Measurements from ENCODE around the gene CRISP3. TPM values are rescaled to one million over a fixed set of nuclear protein-coding genes. Genes with fewer than 3 reads are reported as not detected.

The CRISP3 gene
- total and polyA plus RNA-seq, 2 of the 4 experiments (the other 2 are of a cell fraction), result not detected

GRCh38 chr6:49782293-49782692 is 38.1 kb upstream of the CRISP3 start:
- Histone ChIP-seq H4K91ac (ENCODE audit: insufficient read depth, low read depth, low read length) (no peak overlapping the region), H3K4ac (ENCODE audit: low read depth, low read length) (no peak overlapping the region), H3K4me3 (ENCODE audit: insufficient read depth, low read depth, low read length) (no peak overlapping the region), H3K23ac (ENCODE audit: low read depth, low read length) (no peak overlapping the region), H3K4me1 (ENCODE audit: control insufficient read depth, insufficient read depth, low read length) (no peaks in the 10 kb centered on the region), H4K20me1 (ENCODE audit: insufficient read depth, low read length) (no peaks in the 10 kb centered on the region), H3K9ac (ENCODE audit: low read depth, low read length) (no peak overlapping the region), H2BK120ac (ENCODE audit: low read depth, low read length) (no peak overlapping the region), H3K18ac (ENCODE audit: low read depth, low read length) (no peak overlapping the region), H3K36me3 (ENCODE audit: control insufficient read depth, insufficient read depth, low read length) (no peaks in the 10 kb centered on the region), H2BK5ac (ENCODE audit: low read depth, low read length, poor library complexity, severe bottlenecking) (no peak overlapping the region), H4K5ac (ENCODE audit: low read depth, low read length) (no peak overlapping the region), H3K9me3 (ENCODE audit: control insufficient read depth, insufficient read depth, low read length) (peaks cover 4% of the 10 kb centered on the region; the same call in 1 of the 2 replicates), H2BK15ac (ENCODE audit: low read depth, low read length) (no peak overlapping the region), H2AK5ac (ENCODE audit: low read depth, low read length) (no peak overlapping the region), H3K27me3 (ENCODE audit: control insufficient read depth, insufficient read depth, low read length) (no peaks in the 10 kb centered on the region), H3K9me1 (ENCODE audit: insufficient read depth, low read length) (no peaks in the 10 kb centered on the region), H2AK9ac (replicated peaks; ENCODE audit: low read depth, low read length, poor library complexity) (no peak overlapping the region), H4K8ac (ENCODE audit: low read depth in 2 of 2, low read length in 2 of 2) (no peak overlapping the region), H3K56ac (ENCODE audit: extremely low read depth, insufficient read depth, low read length) (no peak overlapping the region), H3K14ac (replicated peaks; ENCODE audit: low read depth, low read length) (no peak overlapping the region), H3K79me1 (ENCODE audit: low read depth in 1 of 2, low read length in 2 of 2) (no peaks in the 10 kb centered on the region), H2BK20ac (ENCODE audit: low read depth, low read length) (no peak overlapping the region), H3K27ac (ENCODE audit: insufficient read depth, low read length) (no peak overlapping the region), H3K4me2 (ENCODE audit: low read depth, low read length) (no peak overlapping the region), H2AFZ (replicated peaks; ENCODE audit: low read length, poor library complexity) (no peak overlapping the region)
- POLR2A ChIA-PET (ENCODE audit: unreplicated experiment), result no interaction called here
- dilution Hi-C loops (cut with HindIII; ENCODE audit: low sequenced_read_pairs, unreplicated experiment), result no loop called here
- intact Hi-C loops (cut with micrococcal nuclease), result no loop called here
- BruUV-seq (replicated peaks), result no TSS peak
- no CpG with 5 or more reads among the region's 1 CpG for WGBS, 2 experiments (ENCODE audit: extremely low coverage in 2 of 2, insufficient read length in 1 of 2)
- CTCF ChIA-PET, result no interaction called here
- no peak for DNase-seq
- in situ Hi-C loops (cut with MboI; ENCODE audit: low sequenced_read_pairs), result no loop called here
- ATAC-seq (ENCODE audit: low read depth), result no peak
- no peak for TF ChIP-seq FOS (IDR thresholded peaks at IDR 0.05; ENCODE audit: low read depth, low read length)
- TF ChIP-seq RCOR1 (IDR thresholded peaks at IDR 0.05; ENCODE audit: insufficient replicate concordance, low read length), result no peak
- no peak for TF ChIP-seq BHLHE40 (IDR thresholded peaks at IDR 0.05; ENCODE audit: low read depth, low read length)
- no peak for TF ChIP-seq CTCF (conservative IDR thresholded peaks at IDR 0.05; ENCODE audit: low read depth, low read length)
- no peak for TF ChIP-seq NFE2L2 (IDR thresholded peaks at IDR 0.05; ENCODE audit: low read depth, low read length)
- no peak for TF ChIP-seq ELK1 (IDR thresholded peaks at IDR 0.05; ENCODE audit: borderline replicate concordance, low read depth, low read length)
- TF ChIP-seq CHD1 (IDR thresholded peaks at IDR 0.05; ENCODE audit: low read depth, low read length), result no peak
- TF ChIP-seq RFX5 (IDR thresholded peaks at IDR 0.05; ENCODE audit: low read depth, low read length), result no peak
- no peak for TF ChIP-seq MAFK (IDR thresholded peaks at IDR 0.05; ENCODE audit: low read depth, low read length)
- TF ChIP-seq MXI1 (IDR thresholded peaks at IDR 0.05; ENCODE audit: borderline replicate concordance, low read depth, low read length), result no peak
- TF ChIP-seq MAZ (IDR thresholded peaks at IDR 0.05; ENCODE audit: borderline replicate concordance, low read depth, low read length), result no peak
- TF ChIP-seq POLR2A (IDR thresholded peaks at IDR 0.05; ENCODE audit: low read depth, low read length), result no peak
- TF ChIP-seq SMC3 (IDR thresholded peaks at IDR 0.05; ENCODE audit: low read depth, low read length), result no peak

Measured in IMR-90 (cell line).